WTC11 (cell line): Measurements from ENCODE around the gene INO80E. TPM values are rescaled to one million over a fixed set of nuclear protein-coding genes. Genes with fewer than 3 reads are reported as not detected.

Source experiments
- ATAC-seq: fragments of 200-7000 bp; cut with Tn5 transposase; 2 replicates; pipeline ENCODE4 v1.10.0; 2021; ENCODE audit warnings: mild to moderate bottlenecking, moderate library complexity
- CTCF ChIA-PET: fragments of 300-600 bp; sonication (Branson Sonifier 250); formaldehyde crosslinking; loops from one replicate; lab custom pipeline; 2021; ENCODE audit warnings: antibody characterized with exemption; lab: Charles Lee
- POLR2A ChIA-PET: fragments of 350-600 bp; sonication (Branson Sonifier 250); formaldehyde crosslinking; loops from one replicate; lab custom pipeline; 2021; ENCODE audit warnings: antibody characterized with exemption; lab: Charles Lee
- DNase-seq: peaks from one replicate; pipeline ENCODE4 v3.0.0; 2021; ENCODE audit warnings: low spot score
- H3K27ac Mint-ChIP-seq: 2 replicates; pipeline ENCODE4 v1.8.0; 2021; ENCODE audit warnings: mixed read lengths
- H3K27me3 Mint-ChIP-seq: 2 replicates; pipeline ENCODE4 v1.8.0; 2021; ENCODE audit warnings: low read depth, mild to moderate bottlenecking, moderate library complexity, mixed read lengths
- H3K36me3 Mint-ChIP-seq: 2 replicates; pipeline ENCODE4 v1.8.0; 2021; ENCODE audit warnings: mixed read lengths
- H3K4me1 Mint-ChIP-seq: 2 replicates; pipeline ENCODE4 v1.8.0; 2022; ENCODE audit warnings: mixed read lengths
- H3K4me3 Mint-ChIP-seq: 2 replicates; pipeline ENCODE4 v1.8.0; 2021; ENCODE audit warnings: mild to moderate bottlenecking, moderate library complexity, mixed read lengths
- H3K9me3 Mint-ChIP-seq: 2 replicates; pipeline ENCODE4 v1.8.0; 2021; ENCODE audit warnings: mixed read lengths
- CBFB ChIP-seq: sonication (generic); formaldehyde crosslinking; IDR thresholded peaks from 2 replicates; pipeline ENCODE4 v1.8.1; 2022; ENCODE audit warnings: mild to moderate bottlenecking, low read depth, missing genetic modification reagents
- CTCF ChIP-seq: fragments of 200-600 bp; IDR thresholded peaks from 2 replicates; pipeline ENCODE4 v1.8.0; 2022; ENCODE audit warnings: antibody characterized with exemption
- E2F5 ChIP-seq: sonication (generic); formaldehyde crosslinking; IDR thresholded peaks from 2 replicates; pipeline ENCODE4 v1.8.1; 2022; ENCODE audit warnings: mild to moderate bottlenecking, moderate library complexity, missing genetic modification reagents
- GABPB1 ChIP-seq: sonication (generic); formaldehyde crosslinking; IDR thresholded peaks from 2 replicates; pipeline ENCODE4 v1.8.1; 2023; ENCODE audit warnings: mild to moderate bottlenecking, missing genetic modification reagents
- IRF2 ChIP-seq: sonication (generic); formaldehyde crosslinking; IDR thresholded peaks from 2 replicates; pipeline ENCODE4 v1.8.0; 2022; ENCODE audit warnings: low read depth, missing genetic modification reagents, borderline replicate concordance
- JUN ChIP-seq: sonication (generic); formaldehyde crosslinking; IDR thresholded peaks from 2 replicates; pipeline ENCODE4 v1.8.0; 2023; ENCODE audit warnings: mild to moderate bottlenecking, missing genetic modification reagents
- MLX ChIP-seq: sonication (generic); formaldehyde crosslinking; IDR thresholded peaks from 2 replicates; pipeline ENCODE4 v1.8.1; 2023; ENCODE audit warnings: mild to moderate bottlenecking, missing genetic modification reagents, moderate library complexity
- MXD4 ChIP-seq: fragments of 250-450 bp; sonication (Bioruptor Pico); IDR thresholded peaks from 2 replicates; pipeline ENCODE4 v1.8.0; 2021; ENCODE audit warnings: mild to moderate bottlenecking, moderate library complexity, borderline replicate concordance
- OVOL2 ChIP-seq: fragments of 250-450 bp; sonication (Bioruptor Pico); IDR thresholded peaks from 2 replicates; pipeline ENCODE4 v1.9.0; 2021; ENCODE audit warnings: mild to moderate bottlenecking, borderline replicate concordance
- PRDM15 ChIP-seq: sonication (generic); formaldehyde crosslinking; IDR thresholded peaks from 2 replicates; pipeline ENCODE4 v1.8.0; 2022; ENCODE audit warnings: missing genetic modification reagents
- PREB ChIP-seq: sonication (generic); formaldehyde crosslinking; IDR thresholded peaks from 2 replicates; pipeline ENCODE4 v1.8.1; 2022; ENCODE audit warnings: mild to moderate bottlenecking, missing genetic modification reagents, moderate library complexity, borderline replicate concordance
- USF1 ChIP-seq: sonication (generic); formaldehyde crosslinking; IDR thresholded peaks from 2 replicates; pipeline ENCODE4 v1.8.0; 2022; ENCODE audit warnings: mild to moderate bottlenecking, missing genetic modification reagents
- ZNF232 ChIP-seq: sonication (generic); formaldehyde crosslinking; IDR thresholded peaks from 2 replicates; pipeline ENCODE4 v1.8.0; 2022; ENCODE audit warnings: mild to moderate bottlenecking, missing genetic modification reagents
- ZNF317 ChIP-seq: sonication (generic); formaldehyde crosslinking; IDR thresholded peaks from 2 replicates; pipeline ENCODE4 v1.8.1; 2023; ENCODE audit warnings: low read depth, mild to moderate bottlenecking, moderate library complexity, missing genetic modification reagents, borderline replicate concordance
- ZNF396 ChIP-seq: fragments of 250-450 bp; sonication (Bioruptor Pico); IDR thresholded peaks from 2 replicates; pipeline ENCODE4 v1.8.0; 2021; ENCODE audit warnings: mild to moderate bottlenecking, moderate library complexity, borderline replicate concordance
- ZNF425 ChIP-seq: fragments of 250-450 bp; sonication (Bioruptor Pico); conservative IDR thresholded peaks from 2 replicates; pipeline ENCODE4 v1.9.0; 2021; ENCODE audit warnings: mild to moderate bottlenecking
- ZNF512 ChIP-seq: sonication (generic); formaldehyde crosslinking; IDR thresholded peaks from 2 replicates; pipeline ENCODE4 v1.8.1; 2022; ENCODE audit warnings: missing genetic modification reagents, borderline replicate concordance
- total RNA-seq: library from RNA; stranded (reverse); gene quantifications from 3 replicates; pipeline ENCODE4 v1.2.3, GENCODE V29; 2021

Gene INO80E
- total RNA-seq, 1 experiment from 2014 or later = 101 TPM

GRCh38 chr16:29971304-29971703, 24.7 kb upstream of the INO80E start:
- Mint-ChIP-seq H3K36me3 (peaks cover 42% of the 10 kb centered on the region), H3K27ac (no peak overlapping the region), H3K9me3 (peaks cover 17% of the 10 kb centered on the region), H3K4me3 (no peak overlapping the region), H3K27me3 (peaks cover 21% of the 10 kb centered on the region), H3K4me1 (peaks cover 17% of the 10 kb centered on the region)
- ChIA-PET POLR2A (no interaction called here), CTCF (interaction anchor here (0.7 to 3.3 kb wide), 2 partner anchors 9 to 84 kb away, joined by 3 to 25 read pairs; partner anchors contain the start of gene TMEM219)
- DNase-seq = no peak
- no peak for ATAC-seq
- TF ChIP-seq MXD4 (CRISPR knock-in tag) (no peak), ZNF317 (CRISPR knock-in tag) (no peak), ZNF425 (CRISPR knock-in tag) (no peak), ZNF512 (CRISPR knock-in tag) (no peak), OVOL2 (no peak), ZNF396 (CRISPR knock-in tag) (no peak), IRF2 (no peak), CBFB (no peak), PRDM15 (no peak), USF1 (CRISPR knock-in tag) (no peak), ZNF232 (CRISPR knock-in tag) (no peak)

- H3K4me3 Mint-ChIP-seq = no peak overlapping the region
- DNase-seq (no peak), ATAC-seq (no peak)
- peaks cover 17% of the 10 kb centered on the region for H3K9me3 Mint-ChIP-seq
- H3K4me1 Mint-ChIP-seq = peaks cover 27% of the 10 kb centered on the region
- no peak overlapping the region for H3K27ac Mint-ChIP-seq
- POLR2A ChIA-PET = interaction anchor here (1.3 kb wide), 1 partner anchor 11 kb away, joined by 17 read pairs; the partner anchor contains the start of gene TMEM219
- CTCF ChIA-PET = interaction anchor here (1.2 to 5.5 kb wide), 5 partner anchors 10 to 165 kb away, joined by 3 to 36 read pairs (median 12); partner anchors contain the start of genes ASPHD1, SEZ6L2, TLCD3B and TMEM219
- H3K27me3 Mint-ChIP-seq = peaks cover 21% of the 10 kb centered on the region
- peaks cover 42% of the 10 kb centered on the region for H3K36me3 Mint-ChIP-seq
- no peak for TF ChIP-seq JUN (CRISPR knock-in tag)
- TF ChIP-seq E2F5 (CRISPR knock-in tag) = no peak
- TF ChIP-seq GABPB1 (CRISPR knock-in tag) = no peak
- TF ChIP-seq CBFB = no peak
- TF ChIP-seq IRF2 = no peak
- TF ChIP-seq PRDM15 = no peak
- no peak for TF ChIP-seq CTCF
- no peak for TF ChIP-seq PREB (CRISPR knock-in tag)
- TF ChIP-seq MLX (CRISPR knock-in tag) = no peak
Observed at GRCh38 chr16:29972500-29972899, 23.5 kb upstream of the INO80E start.
